ENCODE results near the gene SHQ1. TPM values are rescaled to one million over a fixed set of nuclear protein-coding genes. Genes with fewer than 3 reads are reported as not detected.

Gene SHQ1
- total and polyA plus RNA-seq, 2 donors (not counting 3 experiments of a cell fraction or from before 2014, with no cell fraction given) = 7.3 to 20.6 TPM

DNA sequence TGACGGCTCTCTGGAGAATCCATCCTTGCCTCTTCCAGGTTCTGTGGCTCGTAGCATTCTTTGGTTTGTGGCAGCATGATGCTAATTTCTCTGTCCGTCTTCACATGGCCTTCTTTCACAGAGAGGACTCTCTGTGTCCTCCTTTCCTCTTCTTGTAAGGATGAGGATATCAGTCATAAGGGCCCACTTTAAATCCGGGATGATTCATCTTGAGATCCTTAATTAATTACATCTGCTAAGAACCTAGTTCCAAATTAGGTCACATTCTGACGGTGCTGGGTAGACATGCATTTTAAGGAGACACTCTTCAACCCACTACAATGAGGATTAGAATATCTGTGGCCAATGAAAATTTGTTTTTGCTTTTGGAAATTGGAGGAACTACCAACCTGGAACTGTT lies 23.9 kb upstream of the SHQ1 start:
- Histone ChIP-seq H3K36me3 (ENCODE audit: control insufficient read depth in 2 of 2, extremely low read depth in 1 of 2, insufficient read depth in 2 of 2, low read length in 2 of 2) (no peaks in the 10 kb centered on the region), H3K4me1 (ENCODE audit: control insufficient read depth, extremely low read depth, insufficient read depth, low read length) (no peaks in the 10 kb centered on the region), H3K9me3 (replicated peaks; ENCODE audit: control insufficient read depth, insufficient read depth, low read length) (no peaks in the 10 kb centered on the region), H3K9ac (replicated peaks; ENCODE audit: extremely low read depth, insufficient read depth, low read length) (no peak overlapping the region), H3K4me2 (ENCODE audit: insufficient read depth, low read length) (no peak overlapping the region), H3K9me1 (replicated peaks; ENCODE audit: control insufficient read depth, extremely low read depth, insufficient read depth, low read length) (no peaks in the 10 kb centered on the region), H2AFZ (ENCODE audit: low read depth, low read length) (no peak overlapping the region), H4K20me1 (replicated peaks; ENCODE audit: control insufficient read depth, extremely low read depth, insufficient read depth, low read length) (no peaks in the 10 kb centered on the region), H3K27me3 (ENCODE audit: control insufficient read depth in 2 of 2, insufficient read depth in 2 of 2, low read length in 2 of 2) (peaks cover 3 to 5% of the 10 kb centered on the region in 2 experiments), H3K79me2 (ENCODE audit: control insufficient read depth, insufficient read depth, low read length) (no peaks in the 10 kb centered on the region), H3K4me3 (replicated peaks in 1 of 3; ENCODE audit: insufficient read depth in 1 of 3, low read depth in 1 of 3, low read length in 3 of 3) (no peak overlapping the region), H3K27ac (ENCODE audit: insufficient read depth, low read depth, low read length) (no peak overlapping the region)
- DNase-seq (ENCODE audit: low read depth, low spot score) (no peak), FAIRE-seq (no peak)
- ChIA-PET CTCF (interaction anchor here (0.6 to 4.0 kb wide), 3 partner anchors 14 to 193 kb away, joined by 4 to 11 read pairs (median 4); no protein-coding TSS in a partner anchor), POLR2A (no interaction called here)
- intact Hi-C loops (cut with micrococcal nuclease) = no loop called here
- BruUV-seq (replicated peaks) = no TSS peak
- TF ChIP-seq EZH2 (IDR thresholded peaks at IDR 0.05; ENCODE audit: borderline replicate concordance, low read depth, low read length, severe bottlenecking) = no peak
- dilution Hi-C loops (cut with MboI; ENCODE audit: extremely low pct_ligation_motif_present, low sequenced_read_pairs) = no loop called here

DNA sequence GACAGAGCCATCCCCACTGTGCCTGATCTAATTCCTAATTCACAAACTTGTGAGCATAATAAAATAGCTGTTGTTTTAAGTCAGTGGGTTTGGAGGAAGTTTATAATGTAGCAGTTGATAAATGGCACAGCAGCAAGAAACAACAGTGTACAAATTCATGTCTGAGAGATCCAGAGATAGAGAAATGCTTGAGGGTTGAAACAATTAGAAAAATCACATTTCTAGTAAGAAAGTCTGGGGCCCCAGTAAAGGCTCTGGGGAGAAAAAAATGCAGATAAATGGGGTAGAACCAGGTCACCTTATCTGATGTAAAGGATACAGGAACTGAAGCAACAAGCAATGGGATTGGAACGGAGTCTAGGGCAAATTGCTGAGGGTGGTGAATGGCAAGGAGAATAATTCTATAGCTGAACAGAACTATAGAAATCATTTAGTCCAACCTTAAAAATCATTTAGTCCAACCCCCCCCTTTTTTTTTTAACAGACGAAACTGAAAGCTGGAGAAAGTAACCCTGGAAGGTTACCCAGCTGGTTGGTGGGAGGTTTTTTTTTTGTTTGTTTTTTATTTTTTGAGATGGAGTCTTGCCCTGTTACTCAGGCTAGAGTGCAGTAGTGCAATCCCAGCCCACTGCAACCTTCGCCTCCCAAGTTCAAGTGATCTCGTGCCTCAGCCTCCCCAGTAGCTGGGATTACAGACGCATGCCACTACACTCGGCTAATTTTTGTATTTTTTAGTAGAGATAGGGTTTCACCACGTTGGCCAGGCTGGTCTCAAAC lies 14.3 kb upstream of the SHQ1 start:
- intact Hi-C loops (cut with micrococcal nuclease) = no loop called here
- Histone ChIP-seq H3K4me1 (ENCODE audit: control insufficient read depth, extremely low read depth, insufficient read depth, low read length) (no peaks in the 10 kb centered on the region), H3K27ac (ENCODE audit: insufficient read depth, low read depth, low read length) (no peak overlapping the region), H3K4me2 (ENCODE audit: insufficient read depth, low read length) (no peak overlapping the region), H4K20me1 (replicated peaks; ENCODE audit: control insufficient read depth, extremely low read depth, insufficient read depth, low read length) (no peaks in the 10 kb centered on the region), H3K79me2 (ENCODE audit: control insufficient read depth, insufficient read depth, low read length) (no peaks in the 10 kb centered on the region), H3K9ac (replicated peaks; ENCODE audit: extremely low read depth, insufficient read depth, low read length) (no peak overlapping the region), H3K4me3 (replicated peaks in 1 of 3; ENCODE audit: insufficient read depth in 1 of 3, low read depth in 1 of 3, low read length in 3 of 3) (no peak overlapping the region), H3K36me3 (ENCODE audit: control insufficient read depth in 2 of 2, extremely low read depth in 1 of 2, insufficient read depth in 2 of 2, low read length in 2 of 2) (no peaks in the 10 kb centered on the region), H2AFZ (ENCODE audit: low read depth, low read length) (no peak overlapping the region), H3K27me3 (ENCODE audit: control insufficient read depth in 2 of 2, insufficient read depth in 2 of 2, low read length in 2 of 2) (peaks cover 2 to 5% of the 10 kb centered on the region in 2 experiments), H3K9me3 (replicated peaks; ENCODE audit: control insufficient read depth, insufficient read depth, low read length) (no peaks in the 10 kb centered on the region), H3K9me1 (replicated peaks; ENCODE audit: control insufficient read depth, extremely low read depth, insufficient read depth, low read length) (no peaks in the 10 kb centered on the region)
- FAIRE-seq (no peak), DNase-seq (ENCODE audit: low read depth, low spot score) (no peak)
- no peak for TF ChIP-seq GATA2 (IDR thresholded peaks at IDR 0.05; ENCODE audit: insufficient read depth, insufficient read length, low read depth, low read length)
- ChIA-PET CTCF (interaction anchor here (1.3 kb wide), 1 partner anchor 11 kb away, joined by 7 read pairs; no protein-coding TSS in a partner anchor), POLR2A (no interaction called here)
- dilution Hi-C loops (cut with MboI; ENCODE audit: extremely low pct_ligation_motif_present, low sequenced_read_pairs) = no loop called here
- no TSS peak for BruUV-seq (replicated peaks)

Data from endothelial cell of umbilical vein (primary cell).